Neural cell (in vitro differentiated cells): ENCODE measurements around the gene RAB3GAP2. TPM values are rescaled to one million over a fixed set of nuclear protein-coding genes. Genes with fewer than 3 reads are reported as not detected.

Experiments
- H2AFZ ChIP-seq: fragments of 200-600, 300-800 bp; sonication (generic), shearing (Covaris generic); 2 replicates; pipeline ENCODE4 v1.6.0; 2014; ENCODE audit warnings: low read depth, mild to moderate bottlenecking, antibody characterized with exemption, low read length, moderate library complexity
- H3F3A ChIP-seq: fragments of 200-600 bp; shearing (Covaris generic); 2 replicates; pipeline ENCODE4 v1.6.1; 2016; ENCODE audit warnings: mild to moderate bottlenecking, moderate library complexity, mixed read lengths, antibody characterized with exemption, low read length; ENCODE audit not compliant: insufficient read depth, poor library complexity, severe bottlenecking
- H3K27ac ChIP-seq: fragments of 200-600, 300-800 bp; sonication (generic), shearing (Covaris generic); 2 replicates; pipeline ENCODE4 v1.5.1; 2014; ENCODE audit warnings: mild to moderate bottlenecking, low read length, moderate library complexity
- H3K27me3 ChIP-seq: fragments of 300-800, 200-600 bp; sonication (generic), shearing (Covaris generic); 2 replicates; pipeline ENCODE4 v1.6.0; 2014; ENCODE audit warnings: mild to moderate bottlenecking, low read depth, low read length, moderate library complexity; ENCODE audit not compliant: insufficient read depth
- H3K36me3 ChIP-seq: fragments of 300-800, 200-600 bp; sonication (generic), shearing (Covaris generic); 2 replicates; pipeline ENCODE4 v1.5.1; 2014; ENCODE audit warnings: mild to moderate bottlenecking, antibody characterized with exemption, low read length, moderate library complexity; ENCODE audit not compliant: insufficient read depth
- H3K4me2 ChIP-seq: fragments of 300-800, 200-600 bp; sonication (generic), shearing (Covaris generic); 2 replicates; pipeline ENCODE4 v1.6.0; 2014; ENCODE audit warnings: mild to moderate bottlenecking, low read length
- H3K4me3 ChIP-seq: fragments of 300-800, 200-600 bp; sonication (generic), shearing (Covaris generic); 2 replicates; pipeline ENCODE4 v1.5.1; 2014; ENCODE audit warnings: mild to moderate bottlenecking, low read length, moderate library complexity
- H3K79me2 ChIP-seq: fragments of 200-600 bp; shearing (Covaris generic); replicated peaks from 2 replicates; pipeline ENCODE4 v1.6.0; 2014; ENCODE audit warnings: mild to moderate bottlenecking, low read length, moderate library complexity; ENCODE audit not compliant: insufficient read depth
- H3K9ac ChIP-seq: fragments of 300-800, 200-600 bp; sonication (generic), shearing (Covaris generic); 2 replicates; pipeline ENCODE4 v1.6.1; 2016; ENCODE audit warnings: mild to moderate bottlenecking, low read length, mixed read lengths
- H3K9me2 ChIP-seq: fragments of 200-600 bp; shearing (Covaris generic); 2 replicates; pipeline ENCODE4 v1.6.1; 2016; ENCODE audit warnings: mild to moderate bottlenecking, low read length, mixed read lengths; ENCODE audit not compliant: insufficient read depth
- H3K9me3 ChIP-seq: fragments of 200-600, 300-800 bp; sonication (generic), shearing (Covaris generic); 2 replicates; pipeline ENCODE4 v1.6.1; 2016; ENCODE audit warnings: mild to moderate bottlenecking, mixed run types, low read length, moderate library complexity, mixed read lengths
- H4K20me1 ChIP-seq: fragments of 200-600 bp; shearing (Covaris generic); 2 replicates; pipeline ENCODE4 v1.6.1; 2016; ENCODE audit warnings: mild to moderate bottlenecking, mixed run types; ENCODE audit not compliant: insufficient read depth
- EP300 ChIP-seq: fragments of 450-650 bp; conservative IDR thresholded peaks from 2 replicates; pipeline ENCODE4 v1.6.1; 2014; ENCODE audit warnings: antibody characterized with exemption, mild to moderate bottlenecking, moderate library complexity; ENCODE audit not compliant: poor library complexity, severe bottlenecking
- EZH2 ChIP-seq: fragments of 200-600, 300-800 bp; shearing (Covaris generic), sonication (generic); IDR thresholded peaks from 2 replicates; pipeline ENCODE4 v1.6.1; 2014; ENCODE audit warnings: antibody characterized with exemption, low read length, borderline replicate concordance, mild to moderate bottlenecking; ENCODE audit not compliant: insufficient read depth, poor library complexity, severe bottlenecking
- MXI1 ChIP-seq: fragments of 450-650 bp; conservative IDR thresholded peaks from 2 replicates; pipeline ENCODE4 v1.6.1; 2014; ENCODE audit warnings: antibody characterized with exemption, mild to moderate bottlenecking; ENCODE audit not compliant: poor library complexity, severe bottlenecking
- POLR2AphosphoS5 ChIP-seq: IDR thresholded peaks from 2 replicates; pipeline ENCODE4 v1.6.1; 2012
- RAD21 ChIP-seq: fragments of 450-650 bp; conservative IDR thresholded peaks from 2 replicates; pipeline ENCODE4 v1.6.1; 2014; ENCODE audit warnings: antibody characterized with exemption, mild to moderate bottlenecking, moderate library complexity
- SMC3 ChIP-seq: fragments of 450-650 bp; conservative IDR thresholded peaks from 2 replicates; pipeline ENCODE4 v1.6.1; 2014; ENCODE audit warnings: antibody characterized with exemption, mild to moderate bottlenecking, moderate library complexity; ENCODE audit not compliant: poor library complexity
- TAF1 ChIP-seq: IDR thresholded peaks from 2 replicates; pipeline ENCODE4 v1.6.1; 2012; ENCODE audit warnings: low read depth
- polyA plus RNA-seq: library from polyadenylated mRNA; depleted of rRNA; stranded (reverse); fragments of >200 nt; gene quantifications from 2 replicates; pipeline ENCODE4 v1.2.3, GENCODE V29; 2014
- TF ChIP-seq, protein P1 (sequence below): fragments of 450-650 bp; IDR thresholded peaks from 2 replicates; pipeline ENCODE4 v1.5.1; 2014; ENCODE audit warnings: antibody characterized with exemption, mild to moderate bottlenecking, moderate library complexity; ENCODE audit not compliant: poor library complexity, severe bottlenecking
- TF ChIP-seq, protein P2 (sequence below): IDR thresholded peaks from 2 replicates; pipeline ENCODE4 v1.6.1; 2012; ENCODE audit warnings: borderline replicate concordance

The RAB3GAP2 gene
- polyA plus RNA-seq, 1 donor from 2014 or later: 39.9 TPM

DNA sequence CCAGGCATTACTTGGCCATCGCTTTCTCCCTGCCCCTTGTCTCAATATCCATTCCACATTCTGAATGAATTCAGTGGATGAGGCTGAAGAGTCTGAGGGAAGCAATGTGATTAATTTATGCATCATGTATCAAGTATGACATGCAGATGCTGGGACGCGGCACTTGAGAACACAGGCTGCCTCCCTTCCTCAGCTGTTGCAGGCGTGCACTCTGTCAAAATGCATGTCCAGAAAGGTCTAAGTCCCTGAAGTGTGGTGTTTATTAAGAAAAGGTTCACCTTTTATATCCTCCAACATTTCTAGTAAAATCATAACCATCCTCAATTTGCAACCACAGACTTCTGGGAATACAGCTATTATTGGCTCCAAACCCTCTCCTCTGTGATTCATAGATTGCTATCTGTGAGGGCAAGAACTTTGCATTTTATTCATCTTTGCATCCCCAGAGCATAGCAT is 22.6 kb upstream of the RAB3GAP2 start (continued):
- TF ChIP-seq EZH2 (no peak), SMC3 (no peak)

DNA sequence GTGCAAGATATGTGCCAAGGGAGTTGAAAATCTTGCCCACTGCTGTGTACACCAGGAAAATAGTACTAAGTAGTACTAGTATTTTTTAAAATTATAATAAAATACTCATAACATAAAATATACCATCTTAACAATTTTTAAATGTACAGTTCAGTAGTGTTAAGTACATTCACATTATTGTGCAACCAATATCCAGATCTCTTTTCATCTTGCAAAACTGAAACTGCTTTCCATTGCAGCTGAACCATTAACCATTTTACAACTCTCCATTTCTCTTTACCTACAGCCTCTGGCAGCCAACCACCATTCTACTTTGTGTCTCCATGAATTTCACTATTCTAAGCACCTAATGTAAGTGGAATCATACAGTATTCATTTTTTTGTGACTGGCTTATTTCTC is 19.3 kb upstream of the RAB3GAP2 start:
- no peaks in the 10 kb centered on the region for H3K79me2 ChIP-seq
- TF ChIP-seq, protein P1, sequence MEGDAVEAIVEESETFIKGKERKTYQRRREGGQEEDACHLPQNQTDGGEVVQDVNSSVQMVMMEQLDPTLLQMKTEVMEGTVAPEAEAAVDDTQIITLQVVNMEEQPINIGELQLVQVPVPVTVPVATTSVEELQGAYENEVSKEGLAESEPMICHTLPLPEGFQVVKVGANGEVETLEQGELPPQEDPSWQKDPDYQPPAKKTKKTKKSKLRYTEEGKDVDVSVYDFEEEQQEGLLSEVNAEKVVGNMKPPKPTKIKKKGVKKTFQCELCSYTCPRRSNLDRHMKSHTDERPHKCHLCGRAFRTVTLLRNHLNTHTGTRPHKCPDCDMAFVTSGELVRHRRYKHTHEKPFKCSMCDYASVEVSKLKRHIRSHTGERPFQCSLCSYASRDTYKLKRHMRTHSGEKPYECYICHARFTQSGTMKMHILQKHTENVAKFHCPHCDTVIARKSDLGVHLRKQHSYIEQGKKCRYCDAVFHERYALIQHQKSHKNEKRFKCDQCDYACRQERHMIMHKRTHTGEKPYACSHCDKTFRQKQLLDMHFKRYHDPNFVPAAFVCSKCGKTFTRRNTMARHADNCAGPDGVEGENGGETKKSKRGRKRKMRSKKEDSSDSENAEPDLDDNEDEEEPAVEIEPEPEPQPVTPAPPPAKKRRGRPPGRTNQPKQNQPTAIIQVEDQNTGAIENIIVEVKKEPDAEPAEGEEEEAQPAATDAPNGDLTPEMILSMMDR: no peak
- no peak for TF ChIP-seq EZH2
- no peak for TF ChIP-seq POLR2AphosphoS5
- no peak for TF ChIP-seq MXI1
- TF ChIP-seq TAF1: no peak
- TF ChIP-seq RAD21: no peak
- TF ChIP-seq SMC3: no peak
- TF ChIP-seq, protein P2, sequence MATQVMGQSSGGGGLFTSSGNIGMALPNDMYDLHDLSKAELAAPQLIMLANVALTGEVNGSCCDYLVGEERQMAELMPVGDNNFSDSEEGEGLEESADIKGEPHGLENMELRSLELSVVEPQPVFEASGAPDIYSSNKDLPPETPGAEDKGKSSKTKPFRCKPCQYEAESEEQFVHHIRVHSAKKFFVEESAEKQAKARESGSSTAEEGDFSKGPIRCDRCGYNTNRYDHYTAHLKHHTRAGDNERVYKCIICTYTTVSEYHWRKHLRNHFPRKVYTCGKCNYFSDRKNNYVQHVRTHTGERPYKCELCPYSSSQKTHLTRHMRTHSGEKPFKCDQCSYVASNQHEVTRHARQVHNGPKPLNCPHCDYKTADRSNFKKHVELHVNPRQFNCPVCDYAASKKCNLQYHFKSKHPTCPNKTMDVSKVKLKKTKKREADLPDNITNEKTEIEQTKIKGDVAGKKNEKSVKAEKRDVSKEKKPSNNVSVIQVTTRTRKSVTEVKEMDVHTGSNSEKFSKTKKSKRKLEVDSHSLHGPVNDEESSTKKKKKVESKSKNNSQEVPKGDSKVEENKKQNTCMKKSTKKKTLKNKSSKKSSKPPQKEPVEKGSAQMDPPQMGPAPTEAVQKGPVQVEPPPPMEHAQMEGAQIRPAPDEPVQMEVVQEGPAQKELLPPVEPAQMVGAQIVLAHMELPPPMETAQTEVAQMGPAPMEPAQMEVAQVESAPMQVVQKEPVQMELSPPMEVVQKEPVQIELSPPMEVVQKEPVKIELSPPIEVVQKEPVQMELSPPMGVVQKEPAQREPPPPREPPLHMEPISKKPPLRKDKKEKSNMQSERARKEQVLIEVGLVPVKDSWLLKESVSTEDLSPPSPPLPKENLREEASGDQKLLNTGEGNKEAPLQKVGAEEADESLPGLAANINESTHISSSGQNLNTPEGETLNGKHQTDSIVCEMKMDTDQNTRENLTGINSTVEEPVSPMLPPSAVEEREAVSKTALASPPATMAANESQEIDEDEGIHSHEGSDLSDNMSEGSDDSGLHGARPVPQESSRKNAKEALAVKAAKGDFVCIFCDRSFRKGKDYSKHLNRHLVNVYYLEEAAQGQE: no peak
- no peak for TF ChIP-seq EP300
- no peak overlapping the region for H3K9ac ChIP-seq
- H3K9me3 ChIP-seq: no peaks in the 10 kb centered on the region
- no peak overlapping the region for H3K4me2 ChIP-seq
- H2AFZ ChIP-seq: no peak overlapping the region
- H3K36me3 ChIP-seq: no peaks in the 10 kb centered on the region
- no peaks in the 10 kb centered on the region for H4K20me1 ChIP-seq
- no peak overlapping the region for H3K4me3 ChIP-seq
- no peaks in the 10 kb centered on the region for H3F3A ChIP-seq
- no peaks in the 10 kb centered on the region for H3K9me2 ChIP-seq
- H3K27me3 ChIP-seq: no peaks in the 10 kb centered on the region
- H3K27ac ChIP-seq: no peak overlapping the region

DNA sequence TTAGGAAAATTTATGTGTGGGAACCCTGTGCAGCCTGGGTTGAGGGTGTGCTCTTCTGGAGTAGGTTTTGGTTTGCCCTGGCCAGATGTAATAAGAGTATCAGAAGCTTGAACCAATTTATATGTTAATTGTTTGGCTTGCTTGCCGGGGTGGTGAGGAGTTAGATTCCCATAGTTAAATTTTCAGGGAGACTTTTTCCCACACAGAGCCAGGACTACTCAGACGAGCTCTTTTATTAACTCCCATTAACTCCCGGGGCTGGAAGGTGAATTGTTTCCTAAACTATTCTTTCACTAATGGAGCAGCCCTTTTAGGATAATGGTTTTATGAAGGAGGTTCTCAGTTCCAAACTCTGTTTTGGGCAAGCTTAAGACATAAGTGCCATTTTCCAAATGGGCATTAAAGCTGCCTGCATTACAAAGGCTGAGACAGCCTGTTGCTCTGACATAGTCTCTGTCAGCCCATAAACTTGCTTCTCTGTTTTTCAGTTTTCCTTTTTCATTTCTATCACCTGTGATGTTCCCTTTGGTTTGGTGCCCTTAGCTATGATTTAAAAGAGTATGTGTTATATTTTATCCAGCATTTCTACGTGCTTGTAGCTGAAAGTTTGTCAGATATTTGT is 18.0 kb upstream of the RAB3GAP2 start:
- H3F3A ChIP-seq: no peaks in the 10 kb centered on the region
- no peak overlapping the region for H2AFZ ChIP-seq
- no peaks in the 10 kb centered on the region for H3K27me3 ChIP-seq
- H3K9me2 ChIP-seq: no peaks in the 10 kb centered on the region
- no peak overlapping the region for H3K9ac ChIP-seq
- no peaks in the 10 kb centered on the region for H3K9me3 ChIP-seq
- TF ChIP-seq RAD21 (no peak), EZH2 (no peak), POLR2AphosphoS5 (no peak), SMC3 (no peak), EP300 (no peak), TAF1 (no peak), MXI1 (no peak)
- TF ChIP-seq, protein P2: no peak
- TF ChIP-seq, protein P1: no peak
- H4K20me1 ChIP-seq: no peaks in the 10 kb centered on the region
- H3K27ac ChIP-seq: no peak overlapping the region
- no peaks in the 10 kb centered on the region for H3K79me2 ChIP-seq
- H3K36me3 ChIP-seq: no peaks in the 10 kb centered on the region
- H3K4me2 ChIP-seq: no peak overlapping the region
- H3K4me3 ChIP-seq: no peak overlapping the region
